GM19023 (cell line): Measurements from ENCODE around the gene INPP5B.

Experiments
- ATAC-seq: cut with Tn5 transposase; IDR thresholded peaks from one replicate; pipeline ENCODE4 v1.9.1; 2021; ENCODE audit warnings: mild to moderate bottlenecking, moderate library complexity; ENCODE audit not compliant: unreplicated experiment

Gene INPP5B

DNA sequence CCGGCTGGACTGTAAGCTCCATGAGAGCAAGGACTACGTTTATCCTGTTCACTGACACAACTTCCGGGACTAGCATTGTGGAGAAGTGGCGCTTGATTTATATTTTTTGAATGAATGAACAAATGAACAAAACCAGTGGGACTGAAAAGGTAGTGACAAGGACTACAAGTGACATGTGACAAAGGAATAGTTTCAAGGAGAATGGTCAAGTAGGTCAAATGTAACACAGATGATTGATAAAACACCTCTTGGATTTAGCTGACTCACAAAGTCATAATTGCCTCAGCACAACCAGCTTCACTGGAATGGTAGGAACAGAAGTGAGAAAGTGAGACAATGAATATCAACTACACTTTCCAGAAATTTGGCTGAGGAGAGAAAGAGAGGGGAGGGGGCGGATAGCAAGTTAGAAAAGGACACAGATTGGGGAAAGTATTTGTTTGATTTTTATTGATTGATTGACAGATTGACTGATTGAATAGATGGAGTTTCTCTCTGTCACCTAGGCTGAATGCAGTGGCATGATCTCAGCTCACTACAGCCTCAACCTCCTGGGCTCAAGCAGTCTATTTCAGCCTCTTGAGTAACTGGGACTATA, 101.7 kb downstream of the INPP5B start:
- no peak for ATAC-seq

DNA sequence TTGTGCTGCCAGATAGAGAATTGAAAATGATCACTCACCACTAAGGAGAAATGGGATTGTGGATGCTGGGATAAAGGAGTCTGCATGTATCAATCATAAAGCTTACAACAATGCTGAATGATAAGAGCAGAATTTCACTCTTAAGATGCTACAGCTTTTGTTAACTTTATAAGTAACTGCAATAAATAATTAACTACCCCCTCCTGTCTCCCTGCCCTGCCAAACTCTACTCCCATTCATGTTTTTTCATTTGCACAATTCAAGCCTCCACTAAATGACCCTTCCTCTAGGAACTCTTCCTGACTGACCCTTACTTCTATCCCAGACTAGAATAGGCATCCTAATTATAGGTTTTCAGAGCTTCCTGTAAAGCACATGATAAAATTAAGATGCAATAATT, 102.3 kb downstream of the INPP5B start:
- no peak for ATAC-seq

DNA sequence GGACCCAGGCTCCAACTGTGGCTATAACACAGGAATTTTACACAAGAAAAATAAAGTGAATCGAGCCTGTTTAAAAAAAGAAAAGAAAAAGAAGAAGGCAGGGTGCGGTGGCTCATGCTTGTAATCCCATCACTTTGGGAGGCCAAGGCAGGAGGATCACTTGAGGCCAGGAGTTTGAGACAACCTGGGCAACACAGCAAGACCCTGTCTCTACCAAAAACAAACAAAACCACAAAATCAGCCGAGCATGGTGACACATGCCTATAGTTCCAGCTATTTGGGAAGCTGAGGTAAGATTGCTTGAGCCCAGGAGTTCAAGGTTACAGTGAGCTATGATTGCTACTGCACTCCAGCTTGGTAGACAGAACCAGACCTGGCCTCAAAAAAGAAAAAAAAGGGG, 105.2 kb downstream of the INPP5B start:
- ATAC-seq, result no peak

DNA sequence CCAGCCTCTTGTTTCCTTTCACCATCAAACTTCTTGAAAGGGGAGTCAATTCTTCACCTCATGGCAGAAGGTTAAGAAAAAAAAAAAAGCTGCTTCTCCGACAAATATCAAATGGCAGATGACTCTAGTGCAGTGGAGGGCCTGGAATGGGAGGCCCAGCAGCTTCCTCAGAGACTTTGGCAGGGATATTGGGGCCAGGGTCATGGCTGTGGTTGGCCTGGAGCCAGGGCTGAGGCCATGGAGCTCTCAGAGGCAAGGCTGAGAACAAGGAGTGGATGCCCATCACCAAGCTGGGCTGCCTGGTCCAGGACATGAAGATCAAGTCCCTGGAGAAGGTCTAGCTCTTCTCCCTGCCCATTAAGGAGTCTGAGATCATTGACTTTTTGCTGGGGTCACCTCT, 106.1 kb downstream of the INPP5B start:
- no peak for ATAC-seq

DNA sequence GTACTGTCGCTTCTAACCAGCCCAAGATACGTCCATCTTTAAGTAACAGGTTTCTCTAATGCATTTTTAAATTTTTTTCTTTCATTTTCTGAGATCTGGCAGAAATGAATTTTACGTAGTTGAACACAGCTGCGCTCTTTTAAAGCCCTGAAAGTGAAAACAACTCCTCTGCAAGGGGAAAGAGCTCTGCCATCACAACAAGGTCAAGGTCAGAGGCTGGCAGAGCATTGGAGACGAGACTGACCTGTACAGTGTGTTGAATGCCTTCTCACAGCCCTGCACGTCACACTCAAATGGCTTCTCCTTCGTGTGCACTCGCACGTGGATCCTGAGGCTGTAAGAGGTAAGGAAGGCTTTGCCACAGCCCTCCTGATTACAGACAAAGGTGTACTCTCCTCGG, 107.2 kb downstream of the INPP5B start:
- ATAC-seq, result no peak

DNA sequence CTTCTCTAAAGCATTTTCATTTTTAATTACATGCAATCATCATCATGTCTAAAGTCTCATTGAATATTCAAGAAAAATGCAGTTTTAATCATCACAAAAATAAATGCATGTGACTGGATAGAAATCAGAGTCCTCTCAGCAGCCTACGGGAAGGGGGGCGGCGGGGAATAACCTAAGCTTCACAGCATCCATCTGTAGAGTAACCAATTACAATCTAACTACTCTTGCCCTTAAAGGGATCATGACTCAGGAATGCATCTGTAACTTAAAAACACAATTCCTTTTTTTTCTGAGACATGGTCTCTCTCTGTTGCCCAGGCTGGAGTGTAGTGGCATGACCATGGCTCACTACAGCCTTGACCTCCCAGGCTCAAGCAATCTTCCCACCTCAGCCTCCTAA, 110.1 kb downstream of the INPP5B start:
- ATAC-seq, result no peak

DNA sequence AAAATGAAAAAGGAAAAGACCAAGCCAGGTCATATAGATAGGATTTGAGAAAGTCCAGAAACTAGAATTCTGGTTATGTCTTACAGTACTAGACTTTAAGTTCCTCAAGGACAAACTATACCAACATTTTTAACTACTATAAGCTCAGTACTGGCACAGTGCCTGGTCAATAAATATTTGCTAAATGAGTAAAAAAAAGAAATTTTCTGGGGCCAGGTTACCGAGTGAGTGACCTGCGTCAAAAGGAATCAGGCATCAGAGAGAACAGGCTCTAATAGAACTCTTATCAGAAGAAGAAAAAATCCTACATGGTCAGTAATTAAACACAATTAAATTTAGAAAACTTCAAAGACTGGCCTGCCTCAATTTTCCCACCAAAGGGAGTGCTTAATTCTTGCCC, 115.0 kb downstream of the INPP5B start:
- no peak for ATAC-seq

DNA sequence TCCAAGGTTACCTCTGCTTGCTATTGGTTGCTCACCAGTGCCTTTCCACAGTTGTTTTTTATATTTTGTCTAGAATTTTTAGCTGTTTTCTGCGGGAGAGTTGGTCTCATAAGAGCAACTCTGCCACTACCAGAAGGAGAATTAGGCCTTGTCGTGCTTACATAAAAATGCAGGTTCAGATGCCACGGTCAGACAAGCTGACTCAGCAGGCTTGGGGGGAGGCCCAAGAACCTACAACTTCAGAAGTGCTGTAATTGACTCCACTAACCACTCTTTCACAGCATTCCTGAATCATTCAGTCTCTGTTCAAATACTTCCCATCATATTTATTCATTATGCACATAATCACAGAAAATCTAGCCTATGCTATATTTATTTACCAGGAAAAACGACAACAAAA, 115.7 kb downstream of the INPP5B start:
- ATAC-seq, result no peak

DNA sequence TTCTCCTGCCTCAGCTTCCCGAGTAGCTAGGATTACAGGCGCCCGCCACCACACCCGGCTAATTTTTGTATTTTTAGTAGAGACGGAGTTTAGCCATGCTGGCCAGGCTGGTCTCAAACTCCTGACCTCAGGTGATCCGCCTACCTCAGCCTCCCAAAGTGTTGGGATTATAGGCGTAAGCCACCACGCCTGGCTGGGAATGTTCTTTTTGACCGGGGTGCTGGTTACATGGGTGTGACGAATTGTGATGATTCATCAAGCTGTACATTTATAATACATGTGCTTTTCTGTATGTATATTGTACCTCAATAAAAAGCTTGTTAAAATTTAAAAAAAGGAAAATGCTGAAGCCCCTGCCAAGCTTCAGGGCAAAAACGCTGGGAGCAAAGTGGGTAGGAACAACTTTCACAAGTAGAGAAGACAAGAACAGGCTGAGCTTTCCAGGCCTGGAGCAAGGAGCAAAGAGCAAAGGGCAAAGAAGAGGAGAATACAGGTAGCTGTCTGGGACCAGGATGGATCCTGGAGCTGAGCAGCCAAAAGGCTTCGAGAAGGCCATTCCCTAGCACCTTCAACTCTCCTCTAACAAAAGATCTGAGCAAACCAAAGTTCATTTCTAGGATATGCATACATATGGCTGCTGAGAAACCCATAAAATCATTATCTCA, 118.3 kb downstream of the INPP5B start:
- ATAC-seq, result no peak

DNA sequence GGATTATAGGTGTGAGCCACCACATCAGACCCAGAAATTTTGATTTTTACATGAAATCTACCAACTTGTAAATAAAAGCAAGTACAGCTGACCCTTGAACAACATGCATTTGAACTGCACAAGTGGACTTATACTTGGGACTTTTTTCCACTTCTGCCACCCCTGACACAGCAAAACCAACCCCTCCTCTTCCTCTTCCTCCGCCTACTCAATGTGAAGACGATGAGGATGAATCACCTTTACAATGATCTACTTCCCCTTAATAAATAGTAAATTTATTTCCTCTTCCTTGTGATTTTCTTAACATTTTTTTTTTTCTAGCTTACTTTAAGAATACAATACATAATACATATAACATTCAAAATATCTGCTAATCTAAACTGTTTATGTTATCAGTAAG, 121.3 kb downstream of the INPP5B start:
- ATAC-seq, result no peak

DNA sequence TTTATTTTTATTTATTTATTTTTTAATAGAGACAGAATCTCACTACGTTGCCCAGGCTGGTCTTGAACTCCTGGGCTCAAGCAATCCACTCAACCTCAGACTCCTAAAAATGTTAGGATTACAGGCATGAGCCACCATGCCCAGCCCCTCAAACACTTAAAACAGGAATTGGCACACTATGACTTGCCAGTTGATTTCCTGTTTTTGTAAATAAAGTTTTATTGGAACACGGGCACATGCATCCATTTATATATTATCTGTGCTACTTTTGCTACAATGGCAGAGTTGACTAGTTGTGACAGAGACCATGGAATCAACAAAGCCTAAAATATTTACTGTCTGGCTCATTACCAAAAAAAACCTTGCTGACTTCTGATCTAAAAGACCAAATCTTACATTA, 122.9 kb downstream of the INPP5B start:
- ATAC-seq, result no peak

DNA sequence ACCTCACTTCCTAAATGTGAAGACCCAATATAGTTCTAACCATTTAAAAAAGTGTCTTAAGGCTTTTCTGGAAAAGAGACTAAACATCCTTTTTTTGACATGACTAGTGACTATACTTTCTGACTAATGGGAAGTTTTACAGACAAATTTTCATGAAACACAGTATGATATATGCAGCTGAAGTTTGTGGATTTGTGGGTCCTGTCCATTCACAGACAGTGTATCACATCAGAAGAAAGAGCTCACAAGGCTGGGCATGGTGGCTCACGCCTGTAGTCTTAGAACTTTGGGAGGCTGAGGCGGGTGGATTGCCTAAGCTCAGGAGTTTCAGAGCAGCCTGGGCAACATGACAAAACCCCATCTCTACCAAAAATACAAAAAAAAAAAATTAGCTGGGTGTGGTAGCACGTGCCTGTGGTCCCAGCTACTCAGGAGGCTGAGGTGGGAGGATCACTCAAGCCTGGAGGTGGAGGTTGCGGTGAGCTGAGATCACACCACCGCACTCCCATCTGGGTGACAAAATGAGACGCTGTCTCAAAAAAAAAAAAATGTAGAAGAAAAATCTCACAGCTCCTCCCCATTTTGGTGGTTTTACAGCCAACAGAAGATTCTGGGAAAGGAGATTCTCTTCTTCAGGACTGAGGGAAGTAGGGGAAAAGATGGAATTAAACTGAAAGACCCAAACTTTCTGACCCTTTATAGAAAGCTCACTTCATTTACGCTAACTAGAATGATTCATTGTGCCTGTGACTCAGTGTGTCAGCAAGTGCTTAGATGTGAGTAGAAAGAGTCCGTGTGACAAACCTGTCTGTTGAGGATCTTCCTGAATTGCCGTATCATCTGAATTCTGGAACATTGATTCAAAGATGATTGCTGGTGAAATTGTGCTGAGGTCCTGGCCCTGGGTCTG, 123.7 kb downstream of the INPP5B start:
- ATAC-seq, result no peak

DNA sequence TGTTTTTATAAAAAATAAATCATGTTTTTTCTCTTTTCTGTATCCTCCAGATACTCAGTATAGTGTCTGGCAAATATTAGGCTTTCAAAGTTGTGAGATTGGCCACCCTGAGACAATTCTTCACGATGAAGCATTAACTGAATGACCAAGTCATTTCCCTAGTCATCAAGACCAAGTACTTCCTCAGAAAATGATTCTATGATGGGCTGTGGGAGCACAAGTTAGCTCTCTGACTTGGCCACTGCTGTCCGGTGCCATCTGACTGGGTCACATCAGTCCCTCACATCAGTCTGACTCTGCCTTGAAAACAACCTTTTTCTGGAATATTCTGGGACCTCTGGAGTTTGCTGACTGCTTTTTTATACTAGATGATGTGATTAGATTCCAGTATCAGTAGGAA, 125.4 kb downstream of the INPP5B start:
- no peak for ATAC-seq

DNA sequence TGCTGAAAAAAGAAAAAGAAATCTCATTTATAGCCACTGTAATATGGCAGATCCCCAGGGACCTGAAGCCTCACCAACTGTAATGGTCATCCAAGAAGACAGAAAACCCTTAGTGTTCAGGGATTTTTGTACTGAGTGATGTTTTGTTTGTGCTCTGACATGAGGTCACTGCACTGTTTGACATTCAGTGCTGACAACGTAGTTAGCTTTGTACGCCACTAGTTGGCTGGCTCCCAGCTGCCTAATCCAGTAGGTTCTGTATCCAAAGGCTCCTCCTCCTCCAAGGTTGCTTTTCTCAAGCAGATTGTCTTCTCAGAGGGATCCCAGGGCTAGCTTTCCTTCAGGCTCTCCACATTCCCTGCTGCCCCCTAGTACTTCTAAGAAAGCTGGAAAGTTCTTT, 129.4 kb downstream of the INPP5B start:
- ATAC-seq, result no peak

DNA sequence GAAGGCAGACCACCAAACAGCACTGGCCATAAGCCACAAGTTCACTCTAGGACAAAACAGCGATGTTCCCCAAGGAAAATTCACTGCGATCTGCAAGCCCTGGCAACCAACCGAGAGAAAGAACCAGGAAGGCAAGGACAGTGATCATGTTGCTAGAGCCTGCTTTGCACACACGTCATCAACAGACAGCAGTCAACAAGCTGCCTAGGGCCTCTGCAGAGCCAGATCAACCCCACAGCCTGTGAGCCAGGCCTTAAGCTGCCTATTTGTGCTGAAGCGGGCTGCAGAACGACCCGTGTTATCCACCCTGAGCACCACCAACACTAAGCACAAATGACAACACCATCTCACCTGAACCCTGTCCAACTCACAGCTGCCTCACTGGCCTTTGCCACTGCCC, 132.6 kb downstream of the INPP5B start:
- ATAC-seq, result no peak

DNA sequence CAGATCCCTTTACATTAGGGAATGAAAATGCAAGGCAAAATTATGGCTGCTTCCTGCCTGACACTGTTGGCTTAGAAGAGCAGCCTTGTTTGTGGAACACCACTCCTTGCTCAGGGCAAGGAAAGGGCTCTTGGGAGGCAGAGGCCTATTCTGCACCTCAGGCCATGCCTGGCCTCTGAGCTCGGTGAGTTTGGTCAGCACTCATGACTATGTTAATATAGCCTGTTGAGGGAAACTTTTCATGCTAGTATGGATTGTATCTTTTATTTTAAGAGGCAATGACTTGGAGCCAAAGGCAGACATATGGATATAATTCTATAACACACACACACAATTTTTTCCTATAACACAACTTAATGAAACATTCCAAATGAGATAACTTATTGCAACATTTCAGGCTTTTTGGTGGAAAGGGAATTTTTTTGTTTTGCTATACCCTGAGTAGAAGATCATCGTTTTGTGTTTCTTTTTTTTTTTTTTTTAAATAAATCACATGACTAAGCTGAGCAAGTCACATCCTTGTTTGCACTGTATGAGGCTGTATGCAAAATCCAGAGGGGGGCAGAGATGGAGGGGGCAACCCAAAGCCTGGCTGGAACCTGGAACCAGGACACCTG, 133.2 kb downstream of the INPP5B start:
- ATAC-seq, result no peak

DNA sequence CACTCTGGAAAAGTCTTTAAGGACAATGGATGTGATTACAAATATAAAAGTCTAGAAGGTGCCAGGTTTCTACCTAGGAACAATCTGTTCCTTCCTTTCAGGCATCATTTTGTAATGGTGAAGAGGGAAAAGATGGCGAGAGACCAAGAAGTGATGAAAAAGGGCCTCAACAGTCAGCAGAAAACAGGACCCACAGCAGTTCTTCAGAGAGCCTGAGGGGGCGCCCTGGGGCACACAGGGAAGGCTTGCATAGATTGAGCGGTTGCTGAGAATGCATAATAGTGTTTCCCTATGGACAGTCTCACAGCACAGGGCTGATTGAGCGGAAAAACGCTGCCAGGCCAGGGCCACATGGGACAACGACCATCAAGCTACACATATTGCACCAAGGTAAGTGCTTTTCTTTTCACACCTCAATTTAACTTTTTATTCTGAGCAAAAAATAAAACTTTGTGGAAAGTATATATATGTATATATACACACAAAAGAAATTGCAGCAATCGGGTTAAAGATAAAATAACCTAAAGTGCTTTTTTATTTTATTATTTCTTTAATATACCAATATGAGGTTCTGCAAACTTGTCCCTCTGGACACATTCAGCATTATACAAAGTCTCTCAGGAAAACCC, 135.7 kb downstream of the INPP5B start:
- no peak for ATAC-seq
